Osteoblast (primary cell): ENCODE data around the gene HLA-DPA1. TPM values are rescaled to one million over a fixed set of nuclear protein-coding genes. Genes with fewer than 3 reads are reported as not detected.

Experiments
- DNase-seq: peaks from one replicate; pipeline ENCODE4 v3.0.0; 2011; ENCODE audit warnings: low spot score, mixed read lengths; ENCODE audit not compliant: insufficient read length; ENCODE audit errors: missing footprints
- H2AFZ ChIP-seq: 2 replicates; pipeline ENCODE4 v1.6.0; 2011; ENCODE audit warnings: mild to moderate bottlenecking, low read length
- H3K27ac ChIP-seq: 2 replicates; pipeline ENCODE4 v1.5.1; 2011; ENCODE audit warnings: mild to moderate bottlenecking, low read depth, low read length, moderate library complexity
- H3K27me3 ChIP-seq: 2 replicates; pipeline ENCODE4 v1.6.0; 2012; ENCODE audit warnings: mild to moderate bottlenecking, control low read depth, inconsistent platforms, low read length, moderate library complexity; ENCODE audit not compliant: insufficient read depth
- H3K36me3 ChIP-seq: 2 replicates; pipeline ENCODE4 v1.5.1; 2011; ENCODE audit warnings: mild to moderate bottlenecking, low read length, control low read depth, moderate library complexity; ENCODE audit not compliant: insufficient read depth
- H3K4me1 ChIP-seq: 2 replicates; pipeline ENCODE4 v1.5.1; 2011; ENCODE audit warnings: mild to moderate bottlenecking, low read length, control low read depth, moderate library complexity; ENCODE audit not compliant: insufficient read depth
- H3K4me2 ChIP-seq: 2 replicates; pipeline ENCODE4 v1.6.0; 2011; ENCODE audit warnings: mild to moderate bottlenecking, low read length; ENCODE audit not compliant: insufficient read depth
- H3K4me3 ChIP-seq: fragments of 200-600 bp; sonication (generic); 3 replicates; pipeline ENCODE4 v1.5.1; 2012; ENCODE audit warnings: mild to moderate bottlenecking, low read length, inconsistent platforms; ENCODE audit not compliant: insufficient read depth
- H3K79me2 ChIP-seq: 2 replicates; pipeline ENCODE4 v1.6.0; 2012; ENCODE audit warnings: mild to moderate bottlenecking, low read length, control low read depth, inconsistent platforms; ENCODE audit not compliant: insufficient read depth
- H3K9me3 ChIP-seq: 2 replicates; pipeline ENCODE4 v1.5.1; 2011; ENCODE audit warnings: low read depth, low read length, control low read depth
- H4K20me1 ChIP-seq: 2 replicates; pipeline ENCODE4 v1.6.0; 2012; ENCODE audit warnings: mild to moderate bottlenecking, low read length, control low read depth; ENCODE audit not compliant: insufficient read depth
- total RNA-seq: library from RNA; depleted of rRNA; stranded (reverse); fragments of >200 nt; gene quantifications from 2 replicates; pipeline ENCODE4 v1.2.3, GENCODE V29; 2012
- TF ChIP-seq, protein P1 (sequence below): IDR thresholded peaks from 2 replicates; pipeline ENCODE4 v1.5.1; 2011; ENCODE audit warnings: mild to moderate bottlenecking, low read depth, low read length, moderate library complexity; ENCODE audit errors: extremely low read depth

HLA-DPA1 gene
- total RNA-seq, 1 donor, result 5.4 TPM

DNA sequence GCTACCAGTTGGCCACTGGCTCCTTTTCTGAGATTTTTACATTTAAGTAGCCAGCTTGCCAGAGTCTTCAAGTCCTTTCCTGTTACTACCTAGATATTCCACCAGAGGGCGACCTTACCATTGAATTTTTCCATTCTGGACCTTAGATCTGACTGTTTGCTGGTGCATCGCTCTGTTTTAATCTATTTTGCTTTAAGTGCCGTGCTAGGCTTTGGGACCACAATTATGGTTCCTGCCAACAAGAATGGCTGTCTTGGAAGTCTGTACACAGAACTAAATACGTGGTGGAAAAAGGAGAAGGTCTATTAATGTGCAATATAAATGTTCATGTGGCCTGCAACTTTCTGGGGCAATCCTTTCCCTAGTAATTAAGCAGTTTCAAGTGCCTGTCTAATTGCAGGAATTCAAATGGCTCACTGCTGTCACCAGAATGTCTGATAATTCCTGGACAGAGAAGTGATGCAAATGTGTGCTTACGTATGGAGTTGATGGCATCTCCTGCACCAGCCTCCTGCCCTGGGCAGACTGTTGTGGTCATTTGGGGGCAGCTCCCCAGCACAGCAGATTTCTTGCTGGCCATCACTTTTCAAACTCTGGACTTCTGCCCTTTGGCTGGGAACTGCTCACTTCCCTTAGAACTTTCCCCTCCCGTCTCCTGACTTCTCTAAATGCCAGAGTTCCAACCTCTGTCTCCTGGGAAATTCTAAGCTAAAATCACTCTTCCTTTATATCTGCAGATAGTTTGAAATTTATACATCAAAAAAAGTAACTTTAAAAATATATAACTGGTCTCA lies 58.4 kb downstream of the HLA-DPA1 start:
- Histone ChIP-seq H3K4me1 (peaks cover 6% of the 10 kb centered on the region), H3K9me3 (no peaks in the 10 kb centered on the region), H3K27me3 (peaks cover 30% of the 10 kb centered on the region), H3K36me3 (no peaks in the 10 kb centered on the region), H3K27ac (no peak overlapping the region), H3K4me2 (no peak overlapping the region), H3K4me3 (no peak overlapping the region), H4K20me1 (no peaks in the 10 kb centered on the region), H3K79me2 (no peaks in the 10 kb centered on the region), H2AFZ (peak overlapping the region; percentile 2)
- TF ChIP-seq, protein P1, sequence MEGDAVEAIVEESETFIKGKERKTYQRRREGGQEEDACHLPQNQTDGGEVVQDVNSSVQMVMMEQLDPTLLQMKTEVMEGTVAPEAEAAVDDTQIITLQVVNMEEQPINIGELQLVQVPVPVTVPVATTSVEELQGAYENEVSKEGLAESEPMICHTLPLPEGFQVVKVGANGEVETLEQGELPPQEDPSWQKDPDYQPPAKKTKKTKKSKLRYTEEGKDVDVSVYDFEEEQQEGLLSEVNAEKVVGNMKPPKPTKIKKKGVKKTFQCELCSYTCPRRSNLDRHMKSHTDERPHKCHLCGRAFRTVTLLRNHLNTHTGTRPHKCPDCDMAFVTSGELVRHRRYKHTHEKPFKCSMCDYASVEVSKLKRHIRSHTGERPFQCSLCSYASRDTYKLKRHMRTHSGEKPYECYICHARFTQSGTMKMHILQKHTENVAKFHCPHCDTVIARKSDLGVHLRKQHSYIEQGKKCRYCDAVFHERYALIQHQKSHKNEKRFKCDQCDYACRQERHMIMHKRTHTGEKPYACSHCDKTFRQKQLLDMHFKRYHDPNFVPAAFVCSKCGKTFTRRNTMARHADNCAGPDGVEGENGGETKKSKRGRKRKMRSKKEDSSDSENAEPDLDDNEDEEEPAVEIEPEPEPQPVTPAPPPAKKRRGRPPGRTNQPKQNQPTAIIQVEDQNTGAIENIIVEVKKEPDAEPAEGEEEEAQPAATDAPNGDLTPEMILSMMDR, result peak; percentile 70
- DNase-seq, result peak; percentile 80

Other genes starting within 250 kb of the HLA-DPA1 start
- gene TAP2, start 234.9 kb downstream of the HLA-DPA1 start, total RNA-seq, result 12.4 and 20.6 TPM in 2 replicates
- 67.3 and 83.4 TPM in 2 replicates for gene PSMB8, start 229.6 kb downstream of the HLA-DPA1 start, total RNA-seq
- 42.3 and 43.6 TPM in 2 replicates for gene TAP1, start 219.9 kb downstream of the HLA-DPA1 start, total RNA-seq
- 20.3 and 29.8 TPM in 2 replicates for gene PSMB9, start 219.5 kb downstream of the HLA-DPA1 start, total RNA-seq
- gene HLA-DMB, start 132.6 kb downstream of the HLA-DPA1 start, total RNA-seq, result 2.2 and 8.3 TPM in 2 replicates
- 9.0 and 20.0 TPM in 2 replicates for gene HLA-DMA, start 120.6 kb downstream of the HLA-DPA1 start, total RNA-seq
- gene BRD2, start 105.1 kb downstream of the HLA-DPA1 start, total RNA-seq, result 116 and 119 TPM in 2 replicates
- under 0.01 and 2.4 TPM in 2 replicates for gene HLA-DOA, start 64.1 kb downstream of the HLA-DPA1 start, total RNA-seq
- 8.7 and 12.4 TPM in 2 replicates for gene HLA-DPB1, start 2.3 kb upstream of the HLA-DPA1 start, total RNA-seq
- gene COL11A2, start 118.8 kb upstream of the HLA-DPA1 start, total RNA-seq, result 1.8 TPM in 2 replicates
- 19.2 and 20.9 TPM in 2 replicates for gene RXRB, start 127.0 kb upstream of the HLA-DPA1 start, total RNA-seq
- 108 and 109 TPM in 2 replicates for gene SLC39A7, start 127.2 kb upstream of the HLA-DPA1 start, total RNA-seq
- 2.7 and 3.3 TPM in 2 replicates for gene HSD17B8, start 131.0 kb upstream of the HLA-DPA1 start, total RNA-seq
- 34.0 and 34.2 TPM in 2 replicates for gene RING1, start 134.9 kb upstream of the HLA-DPA1 start, total RNA-seq
- gene VPS52, start 198.2 kb upstream of the HLA-DPA1 start, total RNA-seq, result 41.3 and 42.7 TPM in 2 replicates
- gene RPS18, start 198.4 kb upstream of the HLA-DPA1 start, total RNA-seq, result 1,994 and 2,278 TPM in 2 replicates
- gene B3GALT4, start 203.5 kb upstream of the HLA-DPA1 start, total RNA-seq, result 3.8 and 4.3 TPM in 2 replicates
- 85.7 and 86.9 TPM in 2 replicates for gene WDR46, start 215.6 kb upstream of the HLA-DPA1 start, total RNA-seq
- 14.1 and 15.9 TPM in 2 replicates for gene PFDN6, start 216.0 kb upstream of the HLA-DPA1 start, total RNA-seq
- 33.9 and 35.5 TPM in 2 replicates for gene RGL2, start 225.3 kb upstream of the HLA-DPA1 start, total RNA-seq
- gene TAPBP, start 240.4 kb upstream of the HLA-DPA1 start, total RNA-seq, result 90.2 and 92.6 TPM in 2 replicates
- 18.6 and 19.5 TPM in 2 replicates for gene ZBTB22, start 244.1 kb upstream of the HLA-DPA1 start, total RNA-seq
- 32.7 and 39.4 TPM in 2 replicates for gene DAXX, start 249.3 kb upstream of the HLA-DPA1 start, total RNA-seq